ENCODE data around the gene TPRN.

The TPRN gene

DNA sequence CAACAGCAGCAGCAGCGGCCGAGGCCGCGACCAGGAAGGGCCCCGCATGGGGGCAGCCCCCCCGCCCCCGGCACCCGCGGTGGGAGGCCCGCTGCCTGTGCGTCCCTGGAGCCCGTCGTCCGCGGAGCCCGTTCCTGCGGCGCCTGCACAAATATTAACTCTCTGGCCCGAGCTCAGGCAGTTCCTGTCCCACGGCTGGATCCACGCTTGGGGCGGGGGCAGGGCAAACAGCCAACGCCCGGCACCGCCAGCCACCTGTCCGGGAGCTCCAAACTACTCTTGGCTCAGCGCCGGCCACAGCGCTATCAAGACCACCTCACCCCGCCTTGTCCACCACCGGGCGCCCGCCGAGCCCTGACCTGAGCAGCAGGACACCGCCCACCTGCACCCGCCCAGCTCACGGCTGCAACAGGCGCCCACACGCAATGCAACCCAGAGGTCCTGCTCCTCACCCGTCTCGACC lies 30.6 kb downstream of the TPRN start, which contains the start of gene LRRC26:
Gene LRRC26, minus strand, starts transcription at position 156 of the 463 bp plus-strand sequence. Its CDS starts 108 bp downstream, at position 48.
- H3K4me1 ChIP-seq (ENCODE audit: insufficient read depth, low read length): peaks cover 33% of the 10 kb centered on the region
- H3K4me3 ChIP-seq (ENCODE audit: low read length): peak within 1 kb of the TSS; percentile 49
- H3K36me3 ChIP-seq (ENCODE audit: insufficient read depth, low read length): no peaks in the 10 kb centered on the region
- H3K9me3 ChIP-seq (ENCODE audit: low read length): no peaks in the 10 kb centered on the region
- peaks cover 59% of the 10 kb centered on the region for H3K27me3 ChIP-seq (ENCODE audit: insufficient read depth, low read length)
- peak within 1 kb of the TSS; percentile 24 for H2AFZ ChIP-seq (ENCODE audit: low read depth, low read length)

DNA sequence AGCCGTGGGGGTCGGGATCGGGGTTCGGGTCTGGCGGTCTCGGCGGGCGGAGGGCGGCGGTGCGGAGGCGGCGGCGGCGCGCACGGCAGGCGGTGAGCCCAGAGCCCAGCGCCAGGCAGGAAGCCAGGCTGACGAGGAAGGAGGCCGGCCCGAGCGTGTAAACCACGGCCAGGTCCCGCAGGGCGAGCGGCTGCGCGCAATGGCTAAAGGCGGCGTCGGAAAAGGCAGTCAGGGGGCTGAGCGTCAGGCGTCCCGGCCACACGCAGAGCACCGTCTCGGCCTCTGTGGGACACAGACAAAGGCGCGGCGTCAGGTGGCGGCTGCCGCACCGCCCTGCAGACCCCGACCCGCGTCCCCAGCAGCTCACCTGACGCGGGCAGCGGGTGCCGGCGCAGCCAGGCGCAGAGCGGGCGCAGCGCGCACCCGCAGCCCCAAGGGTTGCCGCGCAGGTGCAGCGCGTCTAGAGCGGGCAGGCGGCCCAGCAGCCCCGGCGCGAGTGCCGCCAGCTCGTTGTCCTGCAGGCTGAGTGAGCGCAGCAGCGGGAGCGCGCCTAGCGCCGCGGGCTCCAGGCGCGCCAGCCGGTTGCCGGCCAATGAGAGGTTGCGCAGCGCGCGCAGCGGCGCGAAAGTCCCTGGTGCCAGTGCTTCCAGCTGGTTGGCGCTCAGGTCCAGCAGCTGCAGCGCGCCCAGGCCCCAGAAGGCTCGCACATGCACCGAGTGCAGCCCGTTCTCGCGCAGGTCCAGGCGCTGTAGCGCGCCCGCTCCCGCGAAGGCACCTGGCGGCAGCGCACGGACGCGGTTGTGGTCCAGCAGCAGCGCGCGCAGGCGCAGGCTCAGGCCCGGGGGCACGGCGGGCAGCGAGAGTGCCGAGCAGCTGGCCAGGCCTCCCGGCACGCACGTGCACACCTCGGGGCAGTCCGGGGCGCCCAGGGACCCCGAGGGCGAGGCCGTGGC lies 31.4 kb downstream of the TPRN start:
- no peaks in the 10 kb centered on the region for H3K9me3 ChIP-seq (ENCODE audit: low read length)
- H3K27me3 ChIP-seq (ENCODE audit: insufficient read depth, low read length): peaks cover 66% of the 10 kb centered on the region
- H2AFZ ChIP-seq (ENCODE audit: low read depth, low read length): peak overlapping the region; percentile 24
- no peaks in the 10 kb centered on the region for H3K36me3 ChIP-seq (ENCODE audit: insufficient read depth, low read length)
- H3K4me3 ChIP-seq (ENCODE audit: low read length): peak overlapping the region; percentile 49
- H3K4me1 ChIP-seq (ENCODE audit: insufficient read depth, low read length): peaks cover 38% of the 10 kb centered on the region

DNA sequence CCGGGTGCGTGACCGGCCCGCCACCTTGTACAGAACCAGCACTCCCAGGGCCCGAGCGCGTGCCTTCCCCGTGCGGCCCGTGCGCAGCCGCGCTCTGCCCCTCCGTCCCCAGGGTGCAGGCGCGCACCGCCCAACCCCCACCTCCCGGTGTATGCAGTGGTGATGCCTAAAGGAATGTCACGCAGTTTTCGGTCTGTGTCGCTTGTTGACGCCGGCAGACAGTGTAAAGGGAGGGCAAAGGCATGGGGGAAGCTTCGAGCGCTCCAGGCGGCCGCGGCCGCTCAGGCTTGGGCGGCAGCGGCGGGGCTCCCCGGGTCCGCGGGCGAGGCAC lies 32.0 kb downstream of the TPRN start:
- Histone ChIP-seq H3K27me3 (ENCODE audit: insufficient read depth, low read length) (peaks cover 73% of the 10 kb centered on the region), H3K36me3 (ENCODE audit: insufficient read depth, low read length) (no peaks in the 10 kb centered on the region), H3K4me1 (ENCODE audit: insufficient read depth, low read length) (peaks cover 38% of the 10 kb centered on the region), H3K4me3 (ENCODE audit: low read length) (peak overlapping the region; percentile 49), H3K9me3 (ENCODE audit: low read length) (no peaks in the 10 kb centered on the region), H2AFZ (ENCODE audit: low read depth, low read length) (peak overlapping the region; percentile 24)

DNA sequence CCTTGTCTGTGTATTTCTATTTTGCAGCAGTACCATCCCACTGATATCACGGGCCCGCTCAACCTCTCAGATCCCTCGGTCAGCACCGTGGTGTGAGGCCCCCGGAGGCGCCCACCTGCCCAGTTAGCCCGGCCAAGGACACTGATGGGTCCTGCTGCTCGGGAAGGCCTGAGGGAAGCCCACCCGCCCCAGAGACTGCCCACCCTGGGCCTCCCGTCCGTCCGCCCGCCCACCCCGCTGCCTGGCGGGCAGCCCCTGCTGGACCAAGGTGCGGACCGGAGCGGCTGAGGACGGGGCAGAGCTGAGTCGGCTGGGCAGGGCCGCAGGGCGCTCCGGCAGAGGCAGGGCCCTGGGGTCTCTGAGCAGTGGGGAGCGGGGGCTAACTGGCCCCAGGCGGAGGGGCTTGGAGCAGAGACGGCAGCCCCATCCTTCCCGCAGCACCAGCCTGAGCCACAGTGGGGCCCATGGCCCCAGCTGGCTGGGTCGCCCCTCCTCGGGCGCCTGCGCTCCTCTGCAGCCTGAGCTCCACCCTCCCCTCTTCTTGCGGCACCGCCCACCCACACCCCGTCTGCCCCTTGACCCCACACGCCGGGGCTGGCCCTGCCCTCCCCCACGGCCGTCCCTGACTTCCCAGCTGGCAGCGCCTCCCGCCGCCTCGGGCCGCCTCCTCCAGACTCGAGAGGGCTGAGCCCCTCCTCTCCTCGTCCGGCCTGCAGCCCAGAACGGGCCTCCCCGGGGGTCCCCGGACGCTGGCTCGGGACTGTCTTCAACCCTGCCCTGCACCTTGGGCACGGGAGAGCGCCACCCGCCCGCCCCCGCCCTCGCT lies 32.6 kb downstream of the TPRN start:
- peaks cover 38% of the 10 kb centered on the region for H3K4me1 ChIP-seq (ENCODE audit: insufficient read depth, low read length)
- peak overlapping the region; percentile 49 for H3K4me3 ChIP-seq (ENCODE audit: low read length)
- no peaks in the 10 kb centered on the region for H3K9me3 ChIP-seq (ENCODE audit: low read length)
- H3K27me3 ChIP-seq (ENCODE audit: insufficient read depth, low read length): peaks cover 78% of the 10 kb centered on the region
- H2AFZ ChIP-seq (ENCODE audit: low read depth, low read length): no peak overlapping the region
- H3K36me3 ChIP-seq (ENCODE audit: insufficient read depth, low read length): no peaks in the 10 kb centered on the region

DNA sequence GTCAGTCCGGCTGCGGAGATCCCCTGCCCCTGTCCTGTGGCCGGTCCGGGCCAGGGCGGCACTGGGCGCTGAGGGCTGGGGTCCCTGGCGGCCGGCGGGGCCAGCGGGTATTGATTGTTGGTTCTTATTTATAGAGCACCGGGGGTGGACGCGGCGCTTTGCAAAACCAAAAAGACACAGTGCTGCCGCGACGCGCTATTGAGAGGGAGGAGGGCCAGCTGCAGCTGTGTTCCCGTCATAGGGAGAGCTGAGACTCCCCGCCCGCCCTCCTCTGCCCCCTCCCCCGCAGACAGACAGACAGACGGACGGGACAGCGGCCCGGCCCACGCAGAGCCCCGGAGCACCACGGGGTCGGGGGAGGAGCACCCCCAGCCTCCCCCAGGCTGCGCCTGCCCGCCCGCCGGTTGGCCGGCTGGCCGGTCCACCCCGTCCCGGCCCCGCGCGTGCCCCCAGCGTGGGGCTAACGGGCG lies 33.2 kb downstream of the TPRN start:
- Histone ChIP-seq H2AFZ (ENCODE audit: low read depth, low read length) (no peak overlapping the region), H3K9me3 (ENCODE audit: low read length) (no peaks in the 10 kb centered on the region), H3K4me3 (ENCODE audit: low read length) (peak overlapping the region; percentile 49), H3K27me3 (ENCODE audit: insufficient read depth, low read length) (peaks cover 83% of the 10 kb centered on the region), H3K4me1 (ENCODE audit: insufficient read depth, low read length) (peaks cover 41% of the 10 kb centered on the region), H3K36me3 (ENCODE audit: insufficient read depth, low read length) (no peaks in the 10 kb centered on the region)

DNA sequence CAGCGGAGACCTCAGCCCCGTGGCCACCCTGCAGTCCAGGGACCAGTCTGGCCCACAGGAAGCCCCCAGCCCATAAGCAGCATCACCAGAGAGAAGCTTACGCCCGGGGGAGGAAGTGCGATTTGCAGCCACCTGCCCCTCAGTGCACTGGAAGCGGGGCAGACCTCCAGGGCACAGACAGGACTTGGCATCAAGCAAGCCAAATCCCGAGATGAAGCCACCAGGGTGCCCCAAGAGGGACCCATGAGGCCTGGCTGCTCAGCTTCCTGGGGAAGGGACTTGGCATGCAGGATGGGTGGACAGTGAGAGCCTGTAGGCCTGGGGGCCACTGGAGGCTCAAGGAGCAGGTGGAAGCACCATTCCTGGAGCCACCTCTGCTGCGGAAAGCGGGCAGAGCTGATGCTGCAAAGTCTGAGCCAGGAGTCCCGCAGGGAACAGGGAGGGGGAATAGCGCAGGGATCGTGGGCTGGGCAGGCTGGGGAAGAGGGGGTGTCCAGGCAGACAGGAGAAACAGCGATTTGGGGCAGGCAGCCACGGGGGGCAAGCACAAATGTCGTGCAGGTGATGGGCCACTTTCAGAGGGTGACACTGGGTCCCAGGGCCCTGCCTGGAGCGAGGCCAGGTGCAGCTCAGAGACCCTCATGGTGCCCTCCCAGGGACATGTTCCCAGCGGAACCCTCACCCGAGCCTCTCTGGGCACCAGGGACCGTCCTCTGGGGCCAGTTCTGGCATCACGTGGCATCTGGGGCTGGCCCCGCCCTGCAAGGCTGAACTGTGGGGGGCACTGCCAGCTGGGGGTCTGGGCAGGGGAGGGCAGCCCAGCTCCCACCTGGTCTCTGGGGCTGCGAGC lies 33.9 kb downstream of the TPRN start:
- Histone ChIP-seq H3K4me3 (ENCODE audit: low read length) (no peak overlapping the region), H2AFZ (ENCODE audit: low read depth, low read length) (no peak overlapping the region), H3K4me1 (ENCODE audit: insufficient read depth, low read length) (peaks cover 41% of the 10 kb centered on the region), H3K27me3 (ENCODE audit: insufficient read depth, low read length) (peaks cover 84% of the 10 kb centered on the region), H3K9me3 (ENCODE audit: low read length) (no peaks in the 10 kb centered on the region), H3K36me3 (ENCODE audit: insufficient read depth, low read length) (no peaks in the 10 kb centered on the region)

DNA sequence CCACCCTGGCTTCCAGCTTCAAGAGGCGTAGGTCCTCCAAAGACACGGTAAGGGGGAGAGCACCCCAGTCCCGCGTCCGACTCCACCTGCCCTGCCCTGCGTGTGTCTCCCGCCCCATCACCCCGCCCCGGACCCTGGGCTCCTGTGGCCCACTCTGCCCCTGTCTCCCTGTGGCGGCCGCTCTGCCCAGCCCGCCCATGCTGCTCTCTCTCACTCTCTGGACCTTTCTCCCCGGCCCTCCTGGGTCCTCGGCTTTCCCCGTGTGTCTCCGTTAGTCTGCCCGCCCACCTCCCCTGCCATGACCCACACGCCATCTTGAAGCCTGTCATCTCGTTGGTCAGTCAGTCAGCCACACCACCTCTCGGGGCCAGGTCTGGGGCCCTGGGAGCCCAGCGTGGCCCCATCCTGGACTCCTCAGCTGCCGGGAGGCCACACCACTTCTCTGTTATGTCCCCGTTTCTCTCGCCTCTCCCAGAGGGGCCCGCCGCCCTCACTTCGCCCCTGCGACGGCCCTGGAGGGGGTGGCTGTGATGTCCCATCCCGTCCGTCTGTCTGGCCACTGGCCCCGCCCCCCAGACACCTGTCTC lies 35.2 kb downstream of the TPRN start:
- H2AFZ ChIP-seq (ENCODE audit: low read depth, low read length): no peak overlapping the region
- no peaks in the 10 kb centered on the region for H3K36me3 ChIP-seq (ENCODE audit: insufficient read depth, low read length)
- no peak overlapping the region for H3K4me3 ChIP-seq (ENCODE audit: low read length)
- H3K9me3 ChIP-seq (ENCODE audit: low read length): no peaks in the 10 kb centered on the region
- H3K4me1 ChIP-seq (ENCODE audit: insufficient read depth, low read length): peaks cover 41% of the 10 kb centered on the region
- H3K27me3 ChIP-seq (ENCODE audit: insufficient read depth, low read length): peaks cover 80% of the 10 kb centered on the region

DNA sequence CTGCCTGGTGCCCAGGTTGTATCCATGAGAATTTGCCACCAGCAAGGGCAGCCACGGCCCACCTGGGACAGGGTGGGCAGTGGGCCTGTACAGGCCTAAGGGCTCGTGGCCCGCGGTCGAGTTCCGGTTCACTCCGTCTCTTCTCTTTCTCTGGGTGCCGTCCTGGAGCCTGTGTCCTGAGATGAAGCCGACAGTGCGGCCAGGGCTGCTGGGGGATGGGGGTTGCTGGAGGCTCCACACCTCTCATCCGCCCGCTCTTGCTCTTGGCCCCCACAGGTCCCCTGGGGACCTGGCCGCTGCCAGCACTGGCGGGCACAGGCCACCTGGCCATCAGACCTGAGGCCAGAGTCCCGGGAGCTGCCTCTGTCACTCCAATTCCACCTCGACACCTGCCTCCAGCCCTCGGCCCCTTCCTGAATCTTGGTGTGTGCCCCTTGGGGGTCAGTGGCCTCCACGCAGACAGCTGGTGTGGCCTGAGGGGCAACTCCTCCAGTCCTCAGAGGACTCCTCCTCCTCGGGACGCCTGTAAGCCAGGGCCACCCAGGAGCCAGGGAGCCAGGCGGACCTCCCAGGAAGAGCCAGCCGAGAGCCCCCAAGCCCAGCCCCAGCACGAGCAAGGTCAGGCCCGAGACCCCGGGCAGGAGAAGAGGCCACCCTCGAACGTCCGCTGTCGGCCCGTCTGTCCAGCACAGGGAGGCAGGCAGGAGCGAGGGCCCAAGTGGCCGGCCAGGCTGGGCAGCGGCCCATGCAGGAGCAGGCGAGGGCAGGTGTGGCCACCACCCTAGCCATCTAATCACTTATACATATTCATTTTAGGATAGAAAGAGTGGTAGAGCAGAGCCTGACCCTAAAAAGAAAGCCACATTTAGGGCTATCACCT lies 35.9 kb downstream of the TPRN start:
- H3K36me3 ChIP-seq (ENCODE audit: insufficient read depth, low read length): no peaks in the 10 kb centered on the region
- no peaks in the 10 kb centered on the region for H3K9me3 ChIP-seq (ENCODE audit: low read length)
- no peak overlapping the region for H2AFZ ChIP-seq (ENCODE audit: low read depth, low read length)
- H3K27me3 ChIP-seq (ENCODE audit: insufficient read depth, low read length): peaks cover 79% of the 10 kb centered on the region
- H3K4me3 ChIP-seq (ENCODE audit: low read length): no peak overlapping the region
- H3K4me1 ChIP-seq (ENCODE audit: insufficient read depth, low read length): peaks cover 38% of the 10 kb centered on the region

DNA sequence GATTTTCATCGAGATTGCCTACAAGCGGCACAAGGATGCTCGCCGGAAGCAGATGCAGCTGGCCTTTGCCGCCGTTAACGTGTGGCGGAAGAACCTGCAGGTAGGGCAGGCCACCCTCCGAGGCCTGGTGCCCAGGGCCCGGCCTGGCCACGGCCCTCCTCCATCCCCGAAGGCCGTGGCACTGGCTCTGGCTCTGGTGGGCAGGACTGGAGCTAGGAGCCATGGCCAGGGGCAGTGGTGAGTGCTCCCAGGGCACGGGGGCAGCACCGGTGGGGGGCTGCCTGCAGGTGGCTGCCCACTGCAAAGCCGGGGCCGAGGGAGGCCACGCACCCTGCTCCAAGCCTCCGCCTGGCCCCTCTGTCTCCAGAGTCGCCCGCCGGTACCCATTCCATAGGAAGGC lies 36.7 kb downstream of the TPRN start:
- Histone ChIP-seq H3K27me3 (ENCODE audit: insufficient read depth, low read length) (peaks cover 83% of the 10 kb centered on the region), H3K4me3 (ENCODE audit: low read length) (no peak overlapping the region), H3K36me3 (ENCODE audit: insufficient read depth, low read length) (no peaks in the 10 kb centered on the region), H2AFZ (ENCODE audit: low read depth, low read length) (no peak overlapping the region), H3K9me3 (ENCODE audit: low read length) (no peaks in the 10 kb centered on the region), H3K4me1 (ENCODE audit: insufficient read depth, low read length) (peaks cover 34% of the 10 kb centered on the region)

DNA sequence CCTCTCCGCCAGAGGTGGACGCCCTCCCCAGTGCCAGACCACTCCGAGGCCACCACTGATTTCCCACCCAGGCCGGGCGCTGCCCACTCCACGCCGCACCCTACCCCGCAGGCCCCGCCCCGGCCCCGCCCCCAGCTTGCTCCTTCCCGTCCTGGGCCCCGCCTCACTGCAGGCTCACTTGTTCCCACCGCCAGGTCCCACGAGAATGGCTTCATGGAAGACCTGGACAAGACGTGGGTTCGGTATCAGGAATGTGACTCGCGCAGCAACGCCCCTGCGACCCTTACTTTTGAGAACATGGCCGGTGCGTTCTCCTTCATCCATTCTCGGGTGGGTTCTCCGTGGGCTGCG lies 37.2 kb downstream of the TPRN start:
- no peak overlapping the region for H2AFZ ChIP-seq (ENCODE audit: low read depth, low read length)
- no peaks in the 10 kb centered on the region for H3K36me3 ChIP-seq (ENCODE audit: insufficient read depth, low read length)
- peaks cover 33% of the 10 kb centered on the region for H3K4me1 ChIP-seq (ENCODE audit: insufficient read depth, low read length)
- H3K4me3 ChIP-seq (ENCODE audit: low read length): peak overlapping the region; percentile 34
- peaks cover 85% of the 10 kb centered on the region for H3K27me3 ChIP-seq (ENCODE audit: insufficient read depth, low read length)
- no peaks in the 10 kb centered on the region for H3K9me3 ChIP-seq (ENCODE audit: low read length)

DNA sequence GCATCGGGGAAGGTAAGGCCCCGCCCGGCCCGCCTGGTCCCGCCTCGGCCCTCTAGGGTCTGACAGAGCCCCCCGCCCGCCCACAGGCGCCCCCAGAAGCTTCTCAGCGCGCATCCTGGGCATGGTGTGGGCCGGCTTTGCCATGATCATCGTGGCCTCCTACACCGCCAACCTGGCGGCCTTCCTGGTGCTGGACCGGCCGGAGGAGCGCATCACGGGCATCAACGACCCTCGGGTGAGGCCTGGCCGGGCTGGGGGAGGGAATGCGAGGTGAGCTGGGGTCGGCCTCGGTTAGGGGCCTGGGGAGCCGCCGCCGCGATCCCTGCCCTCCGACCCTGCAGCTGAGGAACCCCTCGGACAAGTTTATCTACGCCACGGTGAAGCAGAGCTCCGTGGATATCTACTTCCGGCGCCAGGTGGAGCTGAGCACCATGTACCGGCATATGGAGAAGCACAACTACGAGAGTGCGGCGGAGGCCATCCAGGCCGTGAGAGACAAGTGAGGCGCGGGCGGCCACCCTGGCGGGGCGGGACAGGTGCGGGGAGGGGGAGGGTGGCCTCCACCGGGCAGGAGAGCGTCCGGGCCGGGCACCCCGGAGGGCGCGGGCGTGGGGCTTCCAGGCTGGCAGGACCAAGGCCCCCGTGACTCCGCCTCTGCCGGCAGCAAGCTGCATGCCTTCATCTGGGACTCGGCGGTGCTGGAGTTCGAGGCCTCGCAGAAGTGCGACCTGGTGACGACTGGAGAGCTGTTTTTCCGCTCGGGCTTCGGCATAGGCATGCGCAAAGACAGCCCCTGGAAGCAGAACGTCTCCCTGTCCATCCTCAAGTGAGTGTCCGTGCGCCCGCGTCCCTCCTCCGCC lies 37.8 kb downstream of the TPRN start:
- Histone ChIP-seq H2AFZ (ENCODE audit: low read depth, low read length) (no peak overlapping the region), H3K9me3 (ENCODE audit: low read length) (no peaks in the 10 kb centered on the region), H3K36me3 (ENCODE audit: insufficient read depth, low read length) (no peaks in the 10 kb centered on the region), H3K4me3 (ENCODE audit: low read length) (peak overlapping the region; percentile 34), H3K4me1 (ENCODE audit: insufficient read depth, low read length) (peaks cover 28% of the 10 kb centered on the region), H3K27me3 (ENCODE audit: insufficient read depth, low read length) (peaks cover 88% of the 10 kb centered on the region)
